ENCODE measurements around the gene AP1G2. TPM values are rescaled to one million over a fixed set of nuclear protein-coding genes. Genes with fewer than 3 reads are reported as not detected.

Gene AP1G2
- total and polyA plus RNA-seq, 2 of the 13 experiments (the other 11 are each of a cell fraction or from before 2014, with no cell fraction given), result 96.9 to 611 TPM

DNA sequence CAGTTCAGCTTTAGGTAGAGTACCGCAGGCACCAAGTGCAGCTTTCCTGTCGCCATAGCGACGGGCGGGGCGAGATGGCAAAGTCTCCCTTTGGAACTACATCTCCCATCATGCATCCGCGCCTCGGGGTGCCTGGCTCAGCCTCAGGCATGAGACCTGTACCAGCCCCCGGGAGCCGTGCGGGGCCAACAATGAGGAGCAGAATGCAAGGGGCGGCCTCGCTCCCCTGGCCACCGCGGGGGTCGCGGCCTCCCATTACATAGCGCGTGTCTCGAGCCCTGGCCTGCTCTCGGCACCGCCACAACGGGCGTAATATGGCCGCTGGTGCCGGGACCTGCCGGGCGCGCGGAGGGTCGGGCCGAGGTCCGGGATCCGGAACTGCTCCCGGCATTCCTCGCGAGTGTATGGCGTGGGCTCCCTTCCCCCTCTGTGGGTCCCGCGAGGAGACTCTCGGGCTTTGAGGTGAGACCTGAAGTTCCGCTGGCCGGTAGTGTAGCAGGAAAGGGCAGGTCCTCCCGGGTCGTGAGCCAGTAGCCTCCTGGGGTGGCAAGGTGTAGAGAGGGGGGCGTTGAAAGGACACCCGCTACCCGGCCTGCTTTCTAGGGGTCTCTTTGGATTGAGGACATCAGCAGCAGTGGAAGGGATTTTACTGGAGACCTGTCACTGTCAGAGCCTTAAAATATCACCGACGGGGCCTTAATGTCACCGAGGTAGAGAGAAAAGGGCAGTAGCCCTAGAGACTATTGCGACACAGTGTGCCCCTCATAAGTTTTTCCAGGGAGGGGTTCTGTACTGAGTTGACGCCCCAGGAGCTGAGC is 11.5 kb downstream of the AP1G2 start, which contains the start of gene THTPA (continued):
- TF ChIP-seq, protein P1, sequence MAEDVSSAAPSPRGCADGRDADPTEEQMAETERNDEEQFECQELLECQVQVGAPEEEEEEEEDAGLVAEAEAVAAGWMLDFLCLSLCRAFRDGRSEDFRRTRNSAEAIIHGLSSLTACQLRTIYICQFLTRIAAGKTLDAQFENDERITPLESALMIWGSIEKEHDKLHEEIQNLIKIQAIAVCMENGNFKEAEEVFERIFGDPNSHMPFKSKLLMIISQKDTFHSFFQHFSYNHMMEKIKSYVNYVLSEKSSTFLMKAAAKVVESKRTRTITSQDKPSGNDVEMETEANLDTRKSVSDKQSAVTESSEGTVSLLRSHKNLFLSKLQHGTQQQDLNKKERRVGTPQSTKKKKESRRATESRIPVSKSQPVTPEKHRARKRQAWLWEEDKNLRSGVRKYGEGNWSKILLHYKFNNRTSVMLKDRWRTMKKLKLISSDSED (CRISPR knock-in tag; IDR thresholded peaks at IDR 0.05), result no peak
- TF ChIP-seq, protein P2, sequence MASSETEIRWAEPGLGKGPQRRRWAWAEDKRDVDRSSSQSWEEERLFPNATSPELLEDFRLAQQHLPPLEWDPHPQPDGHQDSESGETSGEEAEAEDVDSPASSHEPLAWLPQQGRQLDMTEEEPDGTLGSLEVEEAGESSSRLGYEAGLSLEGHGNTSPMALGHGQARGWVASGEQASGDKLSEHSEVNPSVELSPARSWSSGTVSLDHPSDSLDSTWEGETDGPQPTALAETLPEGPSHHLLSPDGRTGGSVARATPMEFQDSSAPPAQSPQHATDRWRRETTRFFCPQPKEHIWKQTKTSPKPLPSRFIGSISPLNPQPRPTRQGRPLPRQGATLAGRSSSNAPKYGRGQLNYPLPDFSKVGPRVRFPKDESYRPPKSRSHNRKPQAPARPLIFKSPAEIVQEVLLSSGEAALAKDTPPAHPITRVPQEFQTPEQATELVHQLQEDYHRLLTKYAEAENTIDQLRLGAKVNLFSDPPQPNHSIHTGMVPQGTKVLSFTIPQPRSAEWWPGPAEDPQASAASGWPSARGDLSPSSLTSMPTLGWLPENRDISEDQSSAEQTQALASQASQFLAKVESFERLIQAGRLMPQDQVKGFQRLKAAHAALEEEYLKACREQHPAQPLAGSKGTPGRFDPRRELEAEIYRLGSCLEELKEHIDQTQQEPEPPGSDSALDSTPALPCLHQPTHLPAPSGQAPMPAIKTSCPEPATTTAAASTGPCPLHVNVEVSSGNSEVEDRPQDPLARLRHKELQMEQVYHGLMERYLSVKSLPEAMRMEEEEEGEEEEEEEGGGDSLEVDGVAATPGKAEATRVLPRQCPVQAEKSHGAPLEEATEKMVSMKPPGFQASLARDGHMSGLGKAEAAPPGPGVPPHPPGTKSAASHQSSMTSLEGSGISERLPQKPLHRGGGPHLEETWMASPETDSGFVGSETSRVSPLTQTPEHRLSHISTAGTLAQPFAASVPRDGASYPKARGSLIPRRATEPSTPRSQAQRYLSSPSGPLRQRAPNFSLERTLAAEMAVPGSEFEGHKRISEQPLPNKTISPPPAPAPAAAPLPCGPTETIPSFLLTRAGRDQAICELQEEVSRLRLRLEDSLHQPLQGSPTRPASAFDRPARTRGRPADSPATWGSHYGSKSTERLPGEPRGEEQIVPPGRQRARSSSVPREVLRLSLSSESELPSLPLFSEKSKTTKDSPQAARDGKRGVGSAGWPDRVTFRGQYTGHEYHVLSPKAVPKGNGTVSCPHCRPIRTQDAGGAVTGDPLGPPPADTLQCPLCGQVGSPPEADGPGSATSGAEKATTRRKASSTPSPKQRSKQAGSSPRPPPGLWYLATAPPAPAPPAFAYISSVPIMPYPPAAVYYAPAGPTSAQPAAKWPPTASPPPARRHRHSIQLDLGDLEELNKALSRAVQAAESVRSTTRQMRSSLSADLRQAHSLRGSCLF (CRISPR knock-in tag; IDR thresholded peaks at IDR 0.05; ENCODE audit: borderline replicate concordance), result peak; percentile 88
- TF ChIP-seq PRPF4 (IDR thresholded peaks at IDR 0.05; ENCODE audit: low read depth, low read length, poor library complexity, severe bottlenecking), result peak; percentile 97
- peak; percentile 93; the same call in 1 of the 2 replicates for TF ChIP-seq GZF1 (CRISPR knock-in tag; IDR thresholded peaks at IDR 0.05)
- TF ChIP-seq, protein P3, sequence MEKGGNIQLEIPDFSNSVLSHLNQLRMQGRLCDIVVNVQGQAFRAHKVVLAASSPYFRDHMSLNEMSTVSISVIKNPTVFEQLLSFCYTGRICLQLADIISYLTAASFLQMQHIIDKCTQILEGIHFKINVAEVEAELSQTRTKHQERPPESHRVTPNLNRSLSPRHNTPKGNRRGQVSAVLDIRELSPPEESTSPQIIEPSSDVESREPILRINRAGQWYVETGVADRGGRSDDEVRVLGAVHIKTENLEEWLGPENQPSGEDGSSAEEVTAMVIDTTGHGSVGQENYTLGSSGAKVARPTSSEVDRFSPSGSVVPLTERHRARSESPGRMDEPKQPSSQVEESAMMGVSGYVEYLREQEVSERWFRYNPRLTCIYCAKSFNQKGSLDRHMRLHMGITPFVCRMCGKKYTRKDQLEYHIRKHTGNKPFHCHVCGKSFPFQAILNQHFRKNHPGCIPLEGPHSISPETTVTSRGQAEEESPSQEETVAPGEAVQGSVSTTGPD (CRISPR knock-in tag; IDR thresholded peaks at IDR 0.05), result peak; percentile 91
- peak; percentile 99 for TF ChIP-seq ZNF788 (CRISPR knock-in tag; IDR thresholded peaks at IDR 0.05; ENCODE audit: borderline replicate concordance)
- TF ChIP-seq SRY (CRISPR knock-in tag; IDR thresholded peaks at IDR 0.05), result peak; percentile 99
- TF ChIP-seq SUZ12 (IDR thresholded peaks at IDR 0.05; ENCODE audit: low read depth, low read length), result peak; percentile 84
- peak; percentile 99 for TF ChIP-seq ZNF543 (CRISPR knock-in tag; IDR thresholded peaks at IDR 0.05)
- peak; percentile 95; the same call in 1 of the 2 replicates for TF ChIP-seq ZNF441 (CRISPR knock-in tag; IDR thresholded peaks at IDR 0.05; ENCODE audit: borderline replicate concordance)
- TF ChIP-seq JARID2 (CRISPR knock-in tag; IDR thresholded peaks at IDR 0.05; ENCODE audit: insufficient replicate concordance), result peak; percentile 99
- no peak; the same call in 1 of the 2 replicates for TF ChIP-seq NFE2L2 (IDR thresholded peaks at IDR 0.05; ENCODE audit: low read length)
- TF ChIP-seq RBFOX2 (IDR thresholded peaks at IDR 0.05; ENCODE audit: low read depth, low read length), result peak; percentile 100
- peak; percentile 98 for TF ChIP-seq ZNF335 (CRISPR knock-in tag; IDR thresholded peaks at IDR 0.05)
- TF ChIP-seq ZNF547 (CRISPR knock-in tag; IDR thresholded peaks at IDR 0.05), result peak; percentile 100
- 0 out of 2 replicates have a peak, but pooled peaks have one; percentile 11 for TF ChIP-seq DPF2 (CRISPR knock-in tag; IDR thresholded peaks at IDR 0.05; ENCODE audit: borderline replicate concordance, low read depth)
- no peak for TF ChIP-seq NFE2 (CRISPR knock-in tag; IDR thresholded peaks at IDR 0.05)
- peak; percentile 82 to 99; a peak in 2 of 4 replicates for TF ChIP-seq KLF16 (CRISPR knock-in tag; IDR thresholded peaks at IDR 0.05)
- TF ChIP-seq SMAD9 (CRISPR knock-in tag; IDR thresholded peaks at IDR 0.05), result peak; percentile 99
- TF ChIP-seq, protein P4, sequence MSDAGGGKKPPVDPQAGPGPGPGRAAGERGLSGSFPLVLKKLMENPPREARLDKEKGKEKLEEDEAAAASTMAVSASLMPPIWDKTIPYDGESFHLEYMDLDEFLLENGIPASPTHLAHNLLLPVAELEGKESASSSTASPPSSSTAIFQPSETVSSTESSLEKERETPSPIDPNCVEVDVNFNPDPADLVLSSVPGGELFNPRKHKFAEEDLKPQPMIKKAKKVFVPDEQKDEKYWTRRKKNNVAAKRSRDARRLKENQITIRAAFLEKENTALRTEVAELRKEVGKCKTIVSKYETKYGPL (CRISPR knock-in tag; IDR thresholded peaks at IDR 0.05), result peak; percentile 62
- peak; percentile 99 for TF ChIP-seq KDM5B (CRISPR knock-in tag; IDR thresholded peaks at IDR 0.05; ENCODE audit: borderline replicate concordance)
